Esophagus muscularis mucosa (tissue), 3 donors: ENCODE data around the gene TNFAIP2.

ENCODE experiments used
- POLR2A ChIP-seq: fragments of 450-650 bp; IDR thresholded peaks from one replicate; pipeline ENCODE4 v1.6.1; 2017; ENCODE audit warnings: antibody characterized with exemption, moderate library complexity, mild to moderate bottlenecking, low read depth
- TF ChIP-seq, protein P1 (sequence below), 3 experiments: fragments of 200-600 bp in 2 of 3; fragments of 450-650 bp in 1 of 3; sonication (generic) in 2 of 3; IDR thresholded peaks; one replicate each; pipeline ENCODE4 v1.5.1; 2017 to 2019; ENCODE audit warnings: antibody characterized with exemption in 3 of 3, mild to moderate bottlenecking in 2 of 3, moderate library complexity in 1 of 3

DNA sequence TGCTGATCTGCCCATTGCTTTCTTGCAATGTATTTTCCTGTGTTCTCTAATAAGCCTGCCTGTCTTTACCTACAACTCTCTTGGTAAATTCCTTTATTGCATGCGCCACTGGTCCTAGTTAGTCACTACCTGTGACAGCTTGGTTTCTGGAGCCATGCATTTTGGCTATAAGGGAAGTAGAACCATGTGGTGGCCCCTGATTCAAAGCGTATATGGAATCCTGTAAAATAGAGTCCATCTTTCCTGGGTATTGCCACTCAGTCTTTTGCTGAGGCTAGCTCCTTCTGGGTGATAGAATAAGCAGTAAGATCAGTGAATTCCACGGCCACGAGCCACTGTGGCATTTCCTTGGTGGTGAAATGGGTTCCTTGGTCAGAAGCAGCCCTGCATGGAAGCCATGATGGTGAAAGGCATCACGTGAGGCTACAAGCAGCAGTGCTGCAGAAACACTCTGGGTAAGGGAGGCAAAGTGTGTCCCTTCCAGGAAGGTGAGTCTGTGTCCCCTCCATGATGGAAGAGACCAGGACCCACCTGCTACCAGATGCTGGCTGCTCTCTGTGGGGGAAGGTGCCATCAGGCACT is 19.6 kb downstream of the TNFAIP2 start:
- TF ChIP-seq, protein P1, sequence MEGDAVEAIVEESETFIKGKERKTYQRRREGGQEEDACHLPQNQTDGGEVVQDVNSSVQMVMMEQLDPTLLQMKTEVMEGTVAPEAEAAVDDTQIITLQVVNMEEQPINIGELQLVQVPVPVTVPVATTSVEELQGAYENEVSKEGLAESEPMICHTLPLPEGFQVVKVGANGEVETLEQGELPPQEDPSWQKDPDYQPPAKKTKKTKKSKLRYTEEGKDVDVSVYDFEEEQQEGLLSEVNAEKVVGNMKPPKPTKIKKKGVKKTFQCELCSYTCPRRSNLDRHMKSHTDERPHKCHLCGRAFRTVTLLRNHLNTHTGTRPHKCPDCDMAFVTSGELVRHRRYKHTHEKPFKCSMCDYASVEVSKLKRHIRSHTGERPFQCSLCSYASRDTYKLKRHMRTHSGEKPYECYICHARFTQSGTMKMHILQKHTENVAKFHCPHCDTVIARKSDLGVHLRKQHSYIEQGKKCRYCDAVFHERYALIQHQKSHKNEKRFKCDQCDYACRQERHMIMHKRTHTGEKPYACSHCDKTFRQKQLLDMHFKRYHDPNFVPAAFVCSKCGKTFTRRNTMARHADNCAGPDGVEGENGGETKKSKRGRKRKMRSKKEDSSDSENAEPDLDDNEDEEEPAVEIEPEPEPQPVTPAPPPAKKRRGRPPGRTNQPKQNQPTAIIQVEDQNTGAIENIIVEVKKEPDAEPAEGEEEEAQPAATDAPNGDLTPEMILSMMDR (IDR thresholded peaks at IDR 0.05): no peak
- no peak for TF ChIP-seq POLR2A
